GM18861 (cell line): ENCODE measurements around the gene CHST2.

ENCODE experiments used
- ATAC-seq: cut with Tn5 transposase; IDR thresholded peaks from one replicate; pipeline ENCODE4 v1.9.1; 2021; ENCODE audit not compliant: unreplicated experiment

CHST2 gene

DNA sequence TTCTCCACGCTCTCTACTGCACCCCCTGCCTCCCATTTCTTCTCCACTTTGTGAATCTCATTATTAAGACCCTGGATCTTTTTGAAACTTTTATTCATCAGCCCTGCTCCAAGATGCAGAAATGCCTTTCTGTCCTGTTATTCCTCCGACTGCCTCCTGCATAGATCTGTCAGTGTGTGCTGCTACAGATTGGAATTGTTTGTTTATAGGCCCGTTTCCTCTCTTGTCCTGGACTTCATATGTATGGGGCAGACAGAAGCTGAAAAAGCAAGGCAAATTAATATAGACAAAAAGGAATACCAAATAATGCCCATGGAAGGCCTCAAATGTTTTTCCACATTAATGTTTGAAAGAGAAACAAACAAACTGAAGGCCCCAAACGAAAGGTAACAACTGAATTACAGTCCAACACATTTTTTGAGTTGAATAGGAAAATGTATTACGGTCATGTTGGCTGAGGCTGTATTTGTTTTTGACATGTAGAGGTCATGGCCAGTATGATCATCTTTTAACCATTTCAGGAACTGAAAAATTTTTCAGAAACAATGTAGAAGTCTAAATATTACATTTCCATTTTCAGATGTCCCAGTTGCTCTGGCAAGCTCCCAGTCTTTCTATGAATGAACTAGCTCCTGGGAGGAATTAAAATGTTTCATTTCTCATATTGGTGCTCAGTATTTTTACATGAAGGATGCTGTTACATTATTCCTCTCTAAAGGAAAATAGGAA lies 8.8 kb downstream of the CHST2 start:
- ATAC-seq, result no peak

DNA sequence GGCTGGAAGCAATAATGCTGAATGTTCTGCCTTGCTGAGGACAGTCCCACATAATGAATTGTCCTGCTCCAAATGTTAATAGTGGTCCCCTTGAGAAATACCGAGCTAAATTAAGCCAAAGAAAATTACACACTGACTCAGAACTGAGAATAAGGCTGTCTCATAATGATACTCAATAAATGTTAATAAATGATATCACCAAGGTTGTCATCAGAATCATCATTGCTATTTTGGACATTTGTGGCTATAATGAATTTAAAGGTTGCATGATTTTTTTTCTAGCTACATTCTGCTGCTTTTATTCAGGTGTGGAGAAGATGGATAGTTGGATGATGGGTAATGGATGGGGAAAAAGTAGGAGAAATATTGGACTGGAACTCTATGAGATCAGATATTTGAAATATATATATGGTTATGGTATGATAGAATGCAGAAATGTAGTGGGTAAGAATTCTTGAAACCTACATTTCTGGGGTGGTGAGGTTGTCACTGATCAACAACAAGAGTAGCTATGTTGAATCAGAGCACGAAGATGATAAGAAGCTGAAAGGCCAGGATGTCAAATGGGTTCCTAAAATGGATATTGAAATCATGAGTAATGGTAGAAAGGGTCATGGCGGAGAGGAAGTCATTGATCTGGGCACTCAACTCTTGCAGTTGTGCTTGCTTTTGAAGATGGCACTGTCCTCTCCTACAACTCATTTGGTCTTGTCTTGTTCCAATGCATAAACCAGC lies 12.8 kb downstream of the CHST2 start:
- no peak for ATAC-seq

DNA sequence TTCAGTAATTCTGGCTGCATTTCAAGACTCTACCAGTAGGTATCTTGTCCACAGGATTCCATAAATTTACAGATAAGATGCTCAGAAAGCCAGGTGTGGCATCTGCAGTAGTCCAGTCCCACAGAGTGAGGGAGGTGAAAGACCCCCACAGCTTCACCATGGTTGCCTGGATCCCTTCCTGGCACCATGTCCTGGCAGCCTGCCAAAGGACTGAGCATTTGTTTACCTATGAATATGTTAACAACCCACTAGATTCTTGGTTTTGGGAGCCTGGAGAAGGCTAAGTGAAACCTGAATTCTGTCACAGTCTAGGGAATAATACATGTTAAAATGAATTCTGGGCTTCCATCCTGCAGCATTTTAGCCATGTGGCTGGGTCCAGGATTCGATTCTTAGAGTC lies 14.9 kb downstream of the CHST2 start:
- no peak for ATAC-seq

DNA sequence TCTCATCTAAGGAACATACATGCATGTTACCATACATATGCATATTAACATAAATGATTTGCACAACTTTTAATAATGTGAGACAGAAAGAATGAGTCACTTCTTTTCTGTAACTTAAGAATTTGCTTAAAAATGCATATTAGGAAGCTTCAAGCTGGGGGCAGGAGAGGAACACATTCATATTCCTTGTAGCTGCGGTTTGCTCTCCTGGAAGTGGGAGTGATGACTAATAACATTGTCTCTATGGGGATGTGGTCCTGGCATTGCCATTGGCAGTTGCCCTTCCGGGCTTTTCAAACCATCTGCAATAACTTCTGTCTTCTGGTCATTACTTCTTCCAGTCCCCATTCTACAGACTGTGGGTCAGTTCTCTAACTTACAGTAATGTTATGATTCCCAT lies 15.6 kb downstream of the CHST2 start:
- no peak for ATAC-seq

DNA sequence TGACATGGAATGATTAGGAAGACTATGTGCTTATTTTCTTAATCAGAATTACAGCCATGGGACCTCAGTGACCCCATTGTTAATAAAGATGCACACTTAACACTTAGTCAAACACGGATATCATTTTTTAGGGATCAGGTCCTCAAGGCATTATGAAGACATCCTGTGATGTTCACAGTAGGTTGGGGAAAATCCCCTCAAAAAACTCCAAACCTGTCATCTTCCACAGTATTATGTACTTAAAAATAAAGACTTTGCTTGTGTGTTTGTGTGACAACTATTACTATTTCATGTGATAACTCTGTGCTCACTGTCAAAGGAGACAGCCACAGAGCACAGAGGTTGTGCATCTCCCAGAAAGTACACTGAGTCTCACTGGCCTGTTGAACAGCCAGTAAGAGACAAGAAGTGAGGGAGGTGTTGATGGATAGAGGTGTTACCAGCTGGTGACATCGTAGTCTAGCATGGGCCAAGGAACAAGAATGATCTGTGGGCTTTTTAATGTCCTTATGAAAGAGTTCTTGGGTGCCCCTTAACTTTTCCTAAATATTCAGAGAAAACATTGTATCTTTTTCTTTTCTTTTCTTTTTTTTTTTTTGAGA lies 18.0 kb downstream of the CHST2 start:
- no peak for ATAC-seq

DNA sequence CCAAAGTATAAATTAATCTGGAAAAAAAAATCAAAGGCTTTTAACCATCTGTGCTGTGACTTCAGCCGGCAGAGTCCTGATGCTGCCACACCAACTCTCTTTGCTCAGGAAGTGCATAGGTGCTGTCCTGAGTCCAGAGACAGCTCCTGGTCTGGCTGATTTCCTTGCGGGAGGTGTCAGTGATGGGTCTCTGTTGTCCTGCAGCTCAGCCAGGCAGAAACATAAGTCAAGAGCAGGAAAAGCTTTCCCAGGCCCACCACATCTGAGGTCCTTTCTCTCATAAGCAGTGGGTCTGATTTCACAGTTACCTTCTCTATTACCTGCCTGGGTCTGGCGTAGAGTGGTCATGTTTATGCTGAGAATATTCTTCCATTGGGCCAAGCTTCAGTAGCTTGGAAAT lies 19.4 kb downstream of the CHST2 start:
- ATAC-seq, result no peak

DNA sequence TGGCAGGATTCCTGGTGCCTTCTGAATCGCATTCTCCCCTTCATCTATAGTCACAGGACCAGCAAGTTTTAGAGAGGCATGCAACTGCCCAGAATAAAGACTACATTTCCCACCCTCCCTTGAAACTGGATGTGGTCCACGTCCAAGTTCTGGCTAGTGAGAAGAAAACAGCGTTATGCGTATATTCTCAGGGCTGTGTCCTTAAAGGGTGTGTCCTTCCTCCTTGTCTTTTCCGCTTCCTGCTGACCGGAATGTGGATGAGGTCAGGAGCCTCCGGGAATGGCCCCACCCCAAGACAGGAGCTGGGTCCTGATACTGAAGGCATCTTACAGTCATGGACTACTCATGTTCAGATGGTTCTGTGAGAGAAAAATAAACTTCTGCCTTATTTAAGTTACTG lies 20.2 kb downstream of the CHST2 start:
- ATAC-seq, result no peak

DNA sequence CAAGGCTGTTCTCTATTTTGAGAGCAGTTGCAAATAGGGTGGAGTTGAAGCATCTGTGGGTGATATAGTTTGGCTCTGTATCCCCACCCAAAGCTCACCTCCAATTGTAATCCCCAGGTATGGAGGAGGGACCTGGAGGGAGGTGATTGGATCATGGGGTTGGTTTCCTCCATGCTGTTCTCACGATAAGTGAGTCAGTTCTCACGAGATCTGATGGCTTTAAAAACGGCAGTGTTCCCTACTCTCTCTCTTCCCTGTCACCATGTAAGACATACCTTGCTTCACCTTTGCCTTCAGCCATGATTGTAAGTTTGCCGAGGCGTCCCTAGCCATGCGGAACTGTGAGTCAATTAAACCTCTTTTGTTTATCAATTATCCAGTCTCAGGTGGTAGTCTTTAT lies 21.0 kb downstream of the CHST2 start:
- no peak for ATAC-seq

DNA sequence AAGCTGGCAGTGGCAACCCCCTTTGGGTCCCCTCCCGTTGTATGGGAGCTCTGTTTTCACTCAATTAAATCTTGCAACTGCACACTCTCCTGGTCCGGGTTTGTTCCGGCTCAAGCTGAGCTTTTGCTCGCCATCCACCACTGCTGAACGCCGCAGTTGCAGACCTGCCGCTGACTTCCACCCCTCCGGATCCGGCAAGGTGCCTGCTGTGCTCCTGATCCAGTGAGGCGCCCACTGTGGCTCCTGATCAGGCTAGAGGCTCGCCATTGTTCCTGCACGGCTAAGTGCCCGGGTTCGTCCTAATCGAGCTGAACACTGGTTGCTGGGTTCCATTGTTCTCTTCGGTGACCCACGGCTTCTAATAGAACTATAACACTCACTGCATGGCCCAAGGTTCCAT lies 22.8 kb downstream of the CHST2 start:
- no peak for ATAC-seq

DNA sequence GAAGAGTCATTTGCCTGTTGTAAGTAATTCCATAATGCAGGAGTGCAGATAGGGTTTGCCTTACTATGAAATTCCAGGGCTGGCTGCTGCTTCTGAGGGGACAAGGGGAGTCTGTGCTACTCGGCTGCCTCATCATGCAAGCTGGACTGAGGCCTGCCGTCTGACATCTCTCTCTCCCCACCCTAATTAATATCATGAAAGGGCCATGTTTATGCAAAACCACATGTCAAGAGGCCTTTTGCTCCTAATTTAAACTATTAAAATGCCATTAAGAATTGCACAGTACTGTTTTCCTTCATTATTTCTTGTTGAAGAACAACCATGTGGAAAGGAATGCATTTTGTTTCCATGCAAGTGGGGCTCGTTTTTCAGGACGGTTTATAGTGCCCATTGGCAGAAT lies 26.3 kb downstream of the CHST2 start:
- ATAC-seq, result no peak

DNA sequence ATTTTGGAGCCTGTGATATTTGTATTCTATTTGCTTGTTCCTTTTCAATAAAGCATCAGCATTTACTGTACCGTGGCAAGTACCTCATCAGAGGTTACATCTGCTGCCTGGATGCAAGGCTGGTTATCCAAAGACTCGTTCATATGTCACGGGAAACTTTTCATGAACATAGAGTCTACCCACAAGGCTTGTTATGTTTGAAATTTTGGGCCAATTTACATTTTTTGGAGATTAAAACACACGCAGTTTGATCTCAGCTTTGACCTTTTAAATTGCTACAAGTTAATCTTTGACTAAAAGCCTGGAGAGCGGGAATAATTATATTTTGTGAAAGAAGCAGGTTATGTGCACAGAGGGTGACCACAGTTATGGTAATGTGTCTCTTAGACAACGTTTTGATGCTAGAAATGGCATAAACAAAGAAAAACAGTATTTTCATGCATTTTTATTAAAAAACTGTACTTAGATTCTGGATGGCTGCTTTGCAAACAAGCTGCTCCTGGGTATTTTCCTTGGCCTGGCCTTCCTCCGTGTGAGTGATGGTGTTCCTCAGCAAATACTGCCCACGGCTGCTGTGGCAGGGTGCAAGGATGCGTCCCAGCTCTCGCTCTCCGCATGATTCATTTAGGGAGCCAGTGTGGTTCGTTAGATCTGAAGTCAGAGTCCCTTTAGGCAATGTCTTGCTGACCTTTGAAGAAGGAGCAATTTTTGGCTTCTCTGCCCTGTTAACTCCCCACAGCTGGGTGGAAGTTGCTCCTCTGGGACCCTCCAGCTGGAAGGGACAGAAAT lies 27.1 kb downstream of the CHST2 start:
- no peak for ATAC-seq

DNA sequence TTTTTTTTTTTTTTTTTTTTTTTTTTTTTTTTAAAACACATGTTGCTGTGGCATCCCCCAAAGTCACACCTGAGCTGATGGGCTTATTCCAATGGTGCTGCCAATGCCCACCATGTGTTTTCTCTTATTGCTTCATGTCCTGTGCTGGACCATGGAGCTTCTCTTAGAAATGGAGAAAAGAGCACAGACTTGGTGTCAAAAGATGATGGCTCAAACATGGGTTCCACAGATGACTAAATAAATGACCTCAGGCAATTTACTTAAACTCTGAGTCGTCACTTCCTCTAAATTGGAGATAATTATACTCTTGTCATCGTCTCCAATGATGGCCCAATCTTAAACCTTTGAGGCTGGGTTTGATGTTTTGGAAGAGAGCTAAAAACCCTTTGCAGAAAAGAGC lies 28.1 kb downstream of the CHST2 start:
- ATAC-seq, result no peak

DNA sequence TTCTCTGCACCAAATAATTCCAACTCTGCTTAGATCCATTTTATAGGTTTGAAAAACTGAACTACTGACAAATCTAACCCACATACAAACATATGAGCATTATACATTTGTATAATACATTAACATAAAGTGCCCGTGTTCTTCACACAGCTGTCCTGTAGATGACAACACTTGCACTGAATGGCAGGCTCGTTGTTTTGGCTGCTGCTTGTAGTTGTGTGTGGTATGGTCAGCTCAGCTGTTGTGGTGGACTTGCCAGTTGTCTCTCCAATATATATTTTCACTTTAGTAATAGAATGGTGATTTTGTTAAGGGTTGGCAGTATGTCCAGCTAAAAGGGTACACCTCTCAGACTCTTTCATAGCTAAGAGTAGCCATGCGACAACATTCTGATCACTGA lies 30.5 kb downstream of the CHST2 start:
- no peak for ATAC-seq

DNA sequence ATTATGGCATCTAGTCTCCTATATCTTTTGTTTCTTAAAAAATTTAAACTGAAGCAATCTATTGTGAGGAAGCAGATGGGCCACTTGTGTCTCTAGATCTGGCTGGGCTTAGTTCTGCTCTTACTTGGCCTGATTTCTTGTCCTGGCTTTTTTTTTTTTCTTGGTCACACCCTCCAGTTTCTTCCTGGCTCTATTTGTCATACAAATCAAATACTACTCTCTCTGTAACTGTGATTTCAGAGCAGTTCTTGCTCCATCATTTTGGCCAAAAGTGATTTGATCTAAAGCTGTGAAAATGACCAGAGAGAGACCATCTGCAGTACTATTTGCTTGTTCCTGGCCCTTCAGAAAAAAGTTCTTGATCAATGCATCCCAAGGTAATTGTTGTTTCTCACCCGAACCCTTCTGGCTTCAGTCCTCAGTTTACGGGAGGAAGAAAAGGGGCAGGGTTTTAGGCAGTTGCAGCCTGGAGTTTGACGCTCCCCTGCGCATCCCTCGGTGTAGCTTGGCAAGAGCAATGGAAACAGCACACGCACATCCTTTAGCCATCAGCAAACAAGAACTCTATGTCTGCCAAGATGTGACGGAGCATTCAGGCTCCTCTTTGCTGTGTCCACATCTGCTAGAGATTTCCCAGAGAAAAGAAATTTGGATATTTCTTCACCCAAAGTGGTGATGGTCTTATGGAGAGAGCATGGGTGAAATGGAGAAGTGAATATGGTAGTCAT lies 31.6 kb downstream of the CHST2 start:
- ATAC-seq, result no peak

DNA sequence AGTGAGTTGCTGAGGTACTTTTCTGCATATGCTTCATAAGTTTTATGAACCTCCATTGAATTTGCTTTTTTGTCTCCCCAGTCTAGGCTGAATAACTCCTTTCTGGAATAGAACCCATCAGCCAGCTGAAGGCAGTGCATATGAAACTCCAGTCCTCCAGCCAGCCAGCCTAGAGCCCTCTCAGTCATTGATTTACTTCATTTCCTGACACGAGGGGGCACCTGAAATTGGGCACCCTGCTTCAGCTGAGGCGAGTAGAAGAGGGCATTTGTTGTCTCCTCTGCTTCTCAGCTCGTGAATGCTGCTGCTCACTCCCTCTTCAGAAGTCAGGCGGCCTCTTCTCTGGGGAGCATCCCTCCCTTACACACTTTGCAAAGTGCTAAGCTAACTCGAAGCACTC lies 32.5 kb downstream of the CHST2 start:
- no peak for ATAC-seq

DNA sequence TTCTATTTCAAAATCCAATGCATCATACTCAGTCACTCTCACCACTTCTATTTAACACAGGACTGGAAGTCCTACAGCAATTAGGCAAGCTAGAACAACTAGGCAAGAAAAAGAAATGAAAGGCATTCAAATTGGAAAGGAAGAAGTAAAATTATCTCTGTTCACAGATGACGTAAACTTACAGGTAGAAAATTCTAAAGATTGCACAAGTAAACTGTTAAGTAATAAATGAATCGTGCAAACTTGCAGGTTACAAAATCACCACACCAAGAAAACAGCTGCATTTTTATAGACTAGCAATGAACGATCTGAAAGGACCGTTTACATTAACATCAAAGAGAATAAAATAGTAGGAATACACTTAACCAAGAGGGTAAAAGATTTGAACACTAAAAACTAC lies 36.2 kb downstream of the CHST2 start:
- no peak for ATAC-seq

DNA sequence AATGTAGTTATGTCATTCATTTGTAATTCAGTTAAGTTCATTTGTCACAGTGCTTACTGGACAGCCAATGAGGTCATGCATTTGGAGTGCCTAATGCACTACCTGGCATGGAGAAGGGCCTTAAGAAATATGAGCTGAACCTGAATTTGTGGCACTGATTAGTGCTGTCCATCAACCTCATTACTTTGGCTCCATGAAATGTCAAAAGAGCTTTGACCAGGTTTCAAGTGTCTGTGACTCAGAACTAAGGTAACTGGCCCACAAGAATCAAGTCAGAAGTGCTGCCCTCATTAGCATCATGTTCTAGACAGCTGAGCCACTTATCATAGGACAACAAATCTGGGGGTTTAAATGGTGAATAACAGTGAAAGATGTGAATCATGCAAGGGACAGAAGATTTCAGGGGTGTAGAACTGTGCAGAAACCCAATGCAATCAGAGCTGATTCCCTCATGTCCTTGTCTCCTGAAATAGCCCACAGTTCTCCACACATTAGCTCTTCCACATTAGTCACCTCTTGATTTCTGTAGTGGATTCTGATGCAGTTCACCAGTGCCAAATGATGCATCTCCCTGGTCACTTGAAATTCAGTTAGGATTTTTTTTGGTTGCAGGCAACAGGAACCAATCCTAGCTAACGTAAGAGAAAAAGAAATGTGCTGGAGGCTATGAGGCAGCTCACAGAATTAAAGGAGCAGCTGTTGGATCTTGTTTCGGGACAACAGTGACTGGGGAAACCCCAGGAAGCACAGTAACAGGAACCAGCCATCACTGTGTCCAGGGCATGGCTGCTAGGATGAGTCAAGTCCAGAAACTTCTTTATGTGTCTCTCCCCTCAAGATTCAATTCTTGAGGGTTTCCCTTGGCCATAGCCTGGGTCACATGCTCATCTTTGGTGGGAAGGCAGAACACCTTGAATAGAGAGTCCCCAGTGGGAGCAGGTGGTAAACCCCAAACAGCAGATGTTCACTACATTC lies 38.7 kb downstream of the CHST2 start:
- ATAC-seq, result peak; percentile 69

DNA sequence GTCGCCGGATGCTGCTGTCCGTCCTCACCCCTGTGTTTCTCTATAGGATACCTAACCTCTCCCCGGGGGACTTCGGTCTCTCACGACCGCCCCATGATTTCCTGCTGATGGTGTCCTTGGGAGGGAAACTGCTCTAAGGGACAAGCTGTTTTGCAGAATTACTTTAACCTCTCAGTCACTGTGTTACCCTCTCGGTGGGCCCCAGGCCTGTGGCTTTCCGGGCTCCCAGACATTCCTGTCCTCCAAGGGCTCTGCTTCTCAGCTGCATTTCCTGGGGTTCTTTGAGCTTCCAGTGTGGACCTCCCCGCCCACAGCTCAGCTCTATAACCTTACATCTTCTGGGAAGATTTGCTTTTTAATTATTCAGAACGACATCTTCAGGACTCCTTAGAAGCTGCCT lies 40.9 kb downstream of the CHST2 start:
- no peak for ATAC-seq

DNA sequence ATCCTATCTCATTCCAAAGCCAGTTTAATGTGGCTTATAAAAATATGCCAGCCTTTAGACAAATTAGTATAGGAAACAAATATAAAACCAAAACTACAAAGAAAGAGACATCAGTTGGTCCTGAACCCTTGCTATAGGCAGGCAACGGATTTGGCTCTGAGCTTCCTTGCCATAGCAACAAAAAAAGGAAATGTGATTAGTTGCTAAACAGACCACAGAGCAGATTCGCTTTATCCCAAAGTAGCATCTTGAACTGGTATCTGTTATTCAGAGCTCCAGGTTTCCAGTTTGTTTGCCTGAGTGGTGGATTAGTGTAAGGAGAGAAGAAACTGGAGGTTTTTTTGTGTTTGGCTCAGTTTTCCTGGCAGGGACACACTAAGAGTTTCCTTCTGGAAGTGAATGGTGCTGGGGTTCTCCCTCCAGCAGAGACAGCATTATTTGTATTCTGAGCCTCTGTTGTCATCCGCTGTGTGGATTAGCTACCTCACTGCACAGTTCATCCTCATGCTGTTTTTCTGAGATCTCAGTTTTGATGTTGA lies 44.1 kb downstream of the CHST2 start:
- ATAC-seq, result no peak

DNA sequence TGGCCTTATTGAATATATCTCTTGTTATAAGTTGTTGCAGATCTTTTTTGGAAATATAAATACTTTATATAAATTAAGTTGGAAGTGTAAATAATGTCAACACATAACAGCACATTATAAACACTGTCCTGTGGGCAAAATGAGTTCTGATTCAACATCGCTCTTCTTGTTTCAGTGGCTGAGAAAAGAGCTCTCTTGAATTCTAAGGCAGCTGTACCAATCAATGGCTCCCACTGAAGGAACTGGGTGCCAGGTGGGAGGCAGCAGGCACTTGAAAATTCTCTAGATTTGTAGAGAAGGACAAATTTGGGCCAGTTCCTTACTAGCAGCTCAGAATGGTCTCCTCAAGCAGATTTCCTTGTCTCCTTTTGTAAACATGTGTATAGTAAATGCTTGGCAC lies 45.6 kb downstream of the CHST2 start:
- ATAC-seq, result peak; percentile 13
